ENCODE results near the gene NPRL2. TPM values are rescaled to one million over a fixed set of nuclear protein-coding genes. Genes with fewer than 3 reads are reported as not detected.
A peak's percentile ranks its signal among the peaks of the same experiment; 100 is the strongest.

Gene NPRL2
- total RNA-seq, 2 experiments from 2014 or later, result 27.9 to 52.5 TPM

DNA sequence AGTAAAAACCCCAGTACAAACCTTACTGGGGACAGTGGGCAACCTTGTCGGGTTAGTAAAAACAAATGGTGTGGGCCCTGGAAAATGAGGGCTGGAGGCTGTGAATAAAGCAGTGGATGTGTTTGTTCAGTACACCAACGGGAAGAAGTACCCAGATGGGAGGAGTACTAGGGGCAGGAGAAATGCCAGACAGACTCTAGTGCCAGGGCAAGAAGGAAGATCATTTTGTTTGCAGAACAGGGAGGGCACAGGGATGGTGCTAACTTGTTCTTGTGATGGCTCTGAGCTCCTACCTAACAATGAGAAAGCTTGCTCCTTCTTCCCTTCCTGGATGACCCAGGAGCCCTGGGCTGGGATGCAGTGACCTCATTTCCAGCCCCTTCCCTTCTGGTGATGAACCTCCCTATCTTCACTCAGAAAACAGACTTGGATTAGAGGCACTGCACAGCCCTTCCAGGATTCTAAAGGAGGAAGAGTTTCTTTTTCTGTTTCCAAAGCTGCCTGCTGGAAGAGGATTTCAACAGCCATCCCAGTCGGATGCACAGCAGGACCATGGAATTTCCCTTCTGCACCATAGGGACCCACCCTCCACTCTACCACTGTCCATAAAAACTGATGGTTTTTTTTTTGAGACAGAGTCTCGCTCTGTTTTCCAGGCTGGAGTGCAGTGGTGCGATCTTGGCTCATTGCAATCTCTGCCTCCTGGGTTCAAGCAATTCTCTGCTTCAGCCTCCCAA is 16.1 kb downstream of the NPRL2 start:
- TF ChIP-seq EZH2phosphoT487 (IDR thresholded peaks at IDR 0.05; ENCODE audit: borderline replicate concordance, low read depth, low read length) (no peak), CTCF (conservative IDR thresholded peaks at IDR 0.05; ENCODE audit: low read length) (no peak)
- Histone ChIP-seq H3K36me3 (ENCODE audit: insufficient read depth, low read length) (peaks cover 66% of the 10 kb centered on the region), H3K27ac (ENCODE audit: low read depth, low read length, poor library complexity, severe bottlenecking) (peak overlapping the region; percentile 37), H3K79me2 (ENCODE audit: insufficient read depth, low read depth, low read length) (peaks cover 50% of the 10 kb centered on the region), H3K4me2 (ENCODE audit: low read length) (peak overlapping the region; percentile 90), H2AFZ (ENCODE audit: low read length) (no peak overlapping the region), H3K4me1 (ENCODE audit: insufficient read depth, low read length, poor library complexity, severe bottlenecking) (peaks cover 46% of the 10 kb centered on the region), H3K9me2 (ENCODE audit: insufficient read depth, low read length) (no peaks in the 10 kb centered on the region), H4K20me1 (ENCODE audit: insufficient read depth, low read length) (peaks cover 5% of the 10 kb centered on the region), H3K9me3 (ENCODE audit: low read length) (no peaks in the 10 kb centered on the region), H3K4me3 (ENCODE audit: low read depth, low read length, poor library complexity, severe bottlenecking) (peak overlapping the region; percentile 32)
- BruUV-seq (replicated peaks), result no TSS peak
- DNase-seq (ENCODE audit: low spot score), result no peak
- CTCF ChIA-PET (ENCODE audit: unreplicated experiment), result no interaction called here
- intact Hi-C loops (cut with micrococcal nuclease; ENCODE audit: unreplicated experiment), result loop anchor here (5.0 kb wide), 2 partner anchors 37 to 97 kb away; partner anchors contain the start of genes GNAI2, HYAL3 and NAA80
- POLR2A ChIA-PET, result interaction anchor here (1.0 to 1.8 kb wide), 2 partner anchors 14 to 16 kb away, joined by 5 to 6 read pairs; partner anchors contain the start of genes CYB561D2 and NPRL2

DNA sequence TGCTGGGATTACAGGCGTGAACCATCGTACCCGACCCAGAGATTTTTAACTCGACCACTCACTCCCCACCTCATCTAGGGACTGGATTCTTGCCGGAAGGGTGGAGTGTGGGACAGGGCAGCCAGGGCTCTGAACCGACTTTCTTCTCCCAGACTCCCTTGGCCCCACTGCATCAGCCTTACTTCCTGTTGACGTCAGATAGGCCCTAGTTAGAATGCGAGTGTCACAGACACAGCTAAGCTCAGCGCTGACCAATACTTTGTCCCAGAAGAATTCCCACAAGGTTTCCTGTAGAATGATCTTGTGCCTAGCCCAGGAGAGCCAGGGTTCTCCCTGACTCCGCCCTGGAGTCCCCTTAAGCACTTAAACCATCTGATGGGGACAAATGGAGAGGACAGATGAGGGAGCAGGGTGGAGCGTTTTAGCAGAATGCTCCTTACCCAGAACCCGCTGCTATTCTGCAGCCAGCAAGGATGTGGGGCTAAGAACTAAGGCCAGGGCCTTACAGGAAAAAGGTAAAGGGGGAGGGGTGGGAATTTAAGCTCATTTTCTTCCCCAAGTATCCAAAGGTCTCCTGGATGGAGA is 16.7 kb downstream of the NPRL2 start:
- Histone ChIP-seq H3K4me2 (ENCODE audit: low read length) (peak overlapping the region; percentile 90), H4K20me1 (ENCODE audit: insufficient read depth, low read length) (peaks cover 5% of the 10 kb centered on the region)
- intact Hi-C loops (cut with micrococcal nuclease; ENCODE audit: unreplicated experiment), result no loop called here

More for the DNA sequence above, 16.7 kb downstream of the NPRL2 start:
- Histone ChIP-seq H3K36me3 (ENCODE audit: insufficient read depth, low read length) (peaks cover 70% of the 10 kb centered on the region), H3K4me3 (ENCODE audit: low read depth, low read length, poor library complexity, severe bottlenecking) (peak overlapping the region; percentile 32), H2AFZ (ENCODE audit: low read length) (no peak overlapping the region), H3K9me2 (ENCODE audit: insufficient read depth, low read length) (no peaks in the 10 kb centered on the region), H3K4me1 (ENCODE audit: insufficient read depth, low read length, poor library complexity, severe bottlenecking) (peaks cover 39% of the 10 kb centered on the region), H3K9me3 (ENCODE audit: low read length) (no peaks in the 10 kb centered on the region), H3K79me2 (ENCODE audit: insufficient read depth, low read depth, low read length) (peaks cover 50% of the 10 kb centered on the region), H3K27ac (ENCODE audit: low read depth, low read length, poor library complexity, severe bottlenecking) (peak overlapping the region; percentile 37)
- BruUV-seq (replicated peaks), result no TSS peak
- DNase-seq (ENCODE audit: low spot score), result no peak
- TF ChIP-seq EZH2phosphoT487 (IDR thresholded peaks at IDR 0.05; ENCODE audit: borderline replicate concordance, low read depth, low read length) (no peak), CTCF (conservative IDR thresholded peaks at IDR 0.05; ENCODE audit: low read length) (no peak)
- POLR2A ChIA-PET, result interaction anchor here (1.0 to 1.8 kb wide), 2 partner anchors 14 to 16 kb away, joined by 5 to 6 read pairs; partner anchors contain the start of genes CYB561D2 and NPRL2
- CTCF ChIA-PET (ENCODE audit: unreplicated experiment), result no interaction called here
